ENCODE data around the gene DCAF8. TPM values are rescaled to one million over a fixed set of nuclear protein-coding genes. Genes with fewer than 3 reads are reported as not detected.

The DCAF8 gene
- total and polyA plus RNA-seq, 2 experiments from 2014 or later = 79.7 to 80.4 TPM

DNA sequence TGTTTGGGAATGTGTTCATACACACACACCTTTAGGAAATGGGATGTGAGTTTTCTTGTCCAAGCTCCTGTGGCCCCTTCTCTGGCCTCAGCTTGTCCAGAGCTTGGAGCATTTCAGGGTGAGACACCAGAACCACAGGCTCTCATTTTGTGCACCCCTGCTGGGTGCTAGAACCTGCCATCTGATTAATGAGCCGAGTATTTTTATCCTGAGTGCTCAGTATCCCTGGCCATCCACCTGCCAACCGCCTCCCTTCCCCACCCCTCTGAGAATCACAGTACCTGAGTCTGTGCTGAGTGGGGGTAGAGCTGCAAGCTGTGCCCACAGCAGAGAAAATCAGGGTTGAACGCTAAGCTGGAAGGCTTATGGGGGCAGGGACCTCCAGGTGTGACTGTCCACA, 70.6 kb downstream of the DCAF8 start:
- H3K79me2 ChIP-seq (ENCODE audit: insufficient read depth) = no peaks in the 10 kb centered on the region
- H3K27me3 ChIP-seq (replicated peaks; ENCODE audit: insufficient read depth) = no peaks in the 10 kb centered on the region
- WGBS, 2 experiments (ENCODE audit: low coverage in 1 of 2, low lambda C conversion rate in 2 of 2, missing lambda C conversion rate in 2 of 2) = 88 to 98% methylated on average over 3 of the region's 3 CpGs
- H3F3A ChIP-seq (ENCODE audit: insufficient read depth) = no peaks in the 10 kb centered on the region
- no peak overlapping the region for H3K4me3 ChIP-seq
- no peak overlapping the region for H3K9ac ChIP-seq
- no peaks in the 10 kb centered on the region for H4K20me1 ChIP-seq (ENCODE audit: insufficient read depth)
- H3K9me2 ChIP-seq (ENCODE audit: insufficient read depth) = no peaks in the 10 kb centered on the region
- H3K4me2 ChIP-seq (ENCODE audit: unreplicated experiment) = no peak overlapping the region
- H3K9me3 ChIP-seq (ENCODE audit: low read depth) = no peaks in the 10 kb centered on the region
- H3K27ac ChIP-seq = no peak overlapping the region
- H2AFZ ChIP-seq = no peak overlapping the region
- in situ Hi-C loops (cut with MboI) = no loop called here
- peaks cover 9% of the 10 kb centered on the region for H3K4me1 ChIP-seq (ENCODE audit: insufficient read depth)
- DNase-seq = no peak
- H3K36me3 ChIP-seq (ENCODE audit: low read depth) = no peaks in the 10 kb centered on the region
- TF ChIP-seq EZH2 (IDR thresholded peaks at IDR 0.05; ENCODE audit: insufficient read depth, poor library complexity, severe bottlenecking) (no peak), EZH2phosphoT487 (IDR thresholded peaks at IDR 0.05; ENCODE audit: insufficient read depth, low read depth) (no peak)

- Histone ChIP-seq H3K4me1 (ENCODE audit: insufficient read depth) (peaks cover 9% of the 10 kb centered on the region), H3K4me2 (ENCODE audit: unreplicated experiment) (no peak within 1 kb of the TSS), H3K9me2 (ENCODE audit: insufficient read depth) (no peaks in the 10 kb centered on the region), H3K79me2 (ENCODE audit: insufficient read depth) (no peaks in the 10 kb centered on the region), H3F3A (ENCODE audit: insufficient read depth) (no peaks in the 10 kb centered on the region), H3K27me3 (replicated peaks; ENCODE audit: insufficient read depth) (no peaks in the 10 kb centered on the region), H3K9ac (no peak within 1 kb of the TSS), H3K36me3 (ENCODE audit: low read depth) (no peaks in the 10 kb centered on the region), H3K4me3 (no peak within 1 kb of the TSS), H4K20me1 (ENCODE audit: insufficient read depth) (no peaks in the 10 kb centered on the region), H3K27ac (no peak within 1 kb of the TSS), H2AFZ (no peak within 1 kb of the TSS), H3K9me3 (ENCODE audit: low read depth) (no peaks in the 10 kb centered on the region)
- WGBS, 2 experiments (ENCODE audit: low coverage in 1 of 2, low lambda C conversion rate in 2 of 2, missing lambda C conversion rate in 2 of 2) = 49 to 57% methylated on average over 14 to 15 of the region's 15 CpGs
- DNase-seq = peak; percentile 64
- in situ Hi-C loops (cut with MboI) = no loop called here
- TF ChIP-seq EZH2phosphoT487 (IDR thresholded peaks at IDR 0.05; ENCODE audit: insufficient read depth, low read depth) (no peak), EZH2 (IDR thresholded peaks at IDR 0.05; ENCODE audit: insufficient read depth, poor library complexity, severe bottlenecking) (no peak)
Observed at GRCh38 chr1:160189649-160190625, 72.4 kb downstream of the DCAF8 start, which contains the start of gene CASQ1. TSS of gene CASQ1 (plus strand) at chr1:160190575. CDS start at chr1:160190752, 177 bp downstream.

GRCh38 chr1:160188341-160188740, 74.0 kb downstream of the DCAF8 start:
- peaks cover 7% of the 10 kb centered on the region for H3K4me1 ChIP-seq (ENCODE audit: insufficient read depth)
- TF ChIP-seq EZH2phosphoT487 (IDR thresholded peaks at IDR 0.05; ENCODE audit: insufficient read depth, low read depth) = no peak
- no peak for TF ChIP-seq EZH2 (IDR thresholded peaks at IDR 0.05; ENCODE audit: insufficient read depth, poor library complexity, severe bottlenecking)
- no peaks in the 10 kb centered on the region for H3F3A ChIP-seq (ENCODE audit: insufficient read depth)
- in situ Hi-C loops (cut with MboI) = no loop called here
- H4K20me1 ChIP-seq (ENCODE audit: insufficient read depth) = no peaks in the 10 kb centered on the region
- no peak for DNase-seq
- H3K79me2 ChIP-seq (ENCODE audit: insufficient read depth) = no peaks in the 10 kb centered on the region
- 68 to 81% methylated on average over 6 to 7 of the region's 7 CpGs for WGBS, 2 experiments (ENCODE audit: low coverage in 1 of 2, low lambda C conversion rate in 2 of 2, missing lambda C conversion rate in 2 of 2)
- no peak overlapping the region for H3K4me3 ChIP-seq
- H3K4me2 ChIP-seq (ENCODE audit: unreplicated experiment) = no peak overlapping the region
- no peak overlapping the region for H3K9ac ChIP-seq
- H3K9me2 ChIP-seq (ENCODE audit: insufficient read depth) = no peaks in the 10 kb centered on the region
- H3K9me3 ChIP-seq (ENCODE audit: low read depth) = no peaks in the 10 kb centered on the region
- H3K27ac ChIP-seq = no peak overlapping the region
- no peaks in the 10 kb centered on the region for H3K27me3 ChIP-seq (replicated peaks; ENCODE audit: insufficient read depth)
- no peak overlapping the region for H2AFZ ChIP-seq
- no peaks in the 10 kb centered on the region for H3K36me3 ChIP-seq (ENCODE audit: low read depth)

DNA sequence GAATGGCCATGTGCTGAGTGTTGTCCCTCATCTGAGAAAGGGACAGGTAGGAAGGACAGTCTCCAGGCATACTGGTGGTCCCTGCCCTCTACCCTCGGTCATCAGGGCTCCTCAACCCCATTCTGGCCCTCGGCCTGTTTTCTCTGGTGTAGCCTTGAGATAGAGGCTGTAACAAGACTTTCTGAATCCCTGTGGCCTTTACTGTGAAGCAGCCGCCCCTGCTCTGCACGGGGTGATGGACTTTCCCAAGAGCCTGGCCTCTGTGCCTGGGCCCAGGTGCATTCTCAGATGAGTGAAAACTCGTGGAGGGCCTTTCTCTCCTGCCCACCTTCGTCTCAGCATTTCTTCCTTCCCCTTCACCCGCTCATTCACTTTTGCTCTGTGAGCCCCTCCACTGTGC, 74.9 kb downstream of the DCAF8 start:
- Histone ChIP-seq H3K9ac (no peak overlapping the region), H3F3A (ENCODE audit: insufficient read depth) (no peaks in the 10 kb centered on the region), H2AFZ (no peak overlapping the region), H3K9me3 (ENCODE audit: low read depth) (no peaks in the 10 kb centered on the region), H3K79me2 (ENCODE audit: insufficient read depth) (no peaks in the 10 kb centered on the region), H3K27me3 (replicated peaks; ENCODE audit: insufficient read depth) (no peaks in the 10 kb centered on the region), H4K20me1 (ENCODE audit: insufficient read depth) (no peaks in the 10 kb centered on the region), H3K36me3 (ENCODE audit: low read depth) (no peaks in the 10 kb centered on the region), H3K27ac (no peak overlapping the region), H3K9me2 (ENCODE audit: insufficient read depth) (no peaks in the 10 kb centered on the region), H3K4me1 (ENCODE audit: insufficient read depth) (peaks cover 3% of the 10 kb centered on the region; the same call in 1 of the 2 replicates), H3K4me2 (ENCODE audit: unreplicated experiment) (no peak overlapping the region), H3K4me3 (no peak overlapping the region)
- DNase-seq = no peak
- 53 to 56% methylated on average over 7 of the region's 7 CpGs for WGBS, 2 experiments (ENCODE audit: low coverage in 1 of 2, low lambda C conversion rate in 2 of 2, missing lambda C conversion rate in 2 of 2)
- TF ChIP-seq EZH2phosphoT487 (IDR thresholded peaks at IDR 0.05; ENCODE audit: insufficient read depth, low read depth) (no peak), EZH2 (IDR thresholded peaks at IDR 0.05; ENCODE audit: insufficient read depth, poor library complexity, severe bottlenecking) (no peak)
- in situ Hi-C loops (cut with MboI) = no loop called here

All from GM23248 (cell line).